ENCODE data around the gene RAP1GAP2.
"Not testable (repeated sequence)": the region's sequence is repeated elsewhere in the genome, so short reads cannot be mapped to it uniquely, and the experiment has no call there.

RAP1GAP2 gene

DNA sequence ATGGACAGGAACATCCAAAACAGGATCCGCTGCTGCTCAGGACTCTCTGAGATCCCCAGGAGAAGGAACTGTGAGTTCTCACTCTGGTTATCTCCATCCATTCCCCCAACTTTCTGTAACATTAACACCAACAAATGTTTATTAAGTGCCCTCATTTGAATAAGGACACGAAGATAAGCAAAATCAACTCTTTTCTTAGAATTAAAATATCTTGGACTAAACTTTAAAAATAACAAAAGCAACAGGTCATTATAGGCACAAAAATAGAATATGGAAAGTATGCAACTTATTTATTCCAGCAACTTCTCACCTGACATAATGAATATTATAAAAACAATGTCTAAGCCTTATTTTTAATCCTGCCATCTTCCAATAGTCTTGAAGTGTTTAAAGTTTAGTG, 267.3 kb downstream of the RAP1GAP2 start, which contains the start of gene OR1D5:
Gene OR1D5 (minus strand): TSS at position 101 of the 400 bp plus-strand sequence. CDS start 0 bp downstream, at position 101.
- DNase-seq = not testable (repeated sequence)

DNA sequence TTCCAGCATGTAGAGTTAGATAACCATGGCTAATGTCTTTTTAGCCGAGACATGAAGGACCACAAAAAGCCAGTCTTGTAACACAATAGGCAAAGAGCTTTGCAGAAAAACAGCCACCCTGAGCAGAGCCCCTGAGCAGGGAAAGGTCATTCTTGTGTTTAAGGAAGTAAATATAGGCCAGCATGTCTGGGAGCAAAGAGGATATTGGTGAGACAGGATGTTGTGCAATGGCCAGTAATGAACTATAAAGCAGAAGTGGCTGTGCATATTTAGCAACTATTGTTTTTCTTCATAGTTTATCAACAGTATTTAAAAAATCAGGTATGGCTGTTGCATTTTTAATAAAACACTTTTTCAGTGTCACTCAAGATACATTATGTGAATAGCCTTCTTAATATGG, 269.0 kb downstream of the RAP1GAP2 start:
- DNase-seq = not testable (repeated sequence)

DNA sequence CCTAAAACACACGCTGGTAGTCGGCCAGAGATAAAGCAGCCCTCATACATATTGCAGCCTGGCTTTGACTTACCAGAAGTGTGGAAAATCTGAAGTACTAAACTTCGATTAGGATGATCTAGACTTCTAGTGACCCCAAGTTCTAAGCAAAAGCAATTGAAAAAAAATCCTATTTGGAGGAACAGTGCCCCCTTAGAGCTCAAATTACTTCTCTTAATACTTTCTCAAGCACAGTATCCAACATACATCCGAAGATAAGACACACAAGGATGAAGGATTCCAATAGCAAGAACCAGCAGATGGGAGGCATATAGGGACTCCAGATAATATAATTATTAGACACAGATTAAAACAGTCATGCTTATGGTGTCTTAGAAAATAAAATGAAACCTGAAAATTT, 277.6 kb downstream of the RAP1GAP2 start:
- DNase-seq = not testable (repeated sequence)

Data from activated CD4-positive, alpha-beta T cell treated with anti-CD3 and anti-CD28 coated beads for 4 hours (primary cell).